Activated CD8-positive, alpha-beta T cell treated with anti-CD3 and anti-CD28 coated beads for 36 hours (primary cell): Measurements from ENCODE around the gene RAD23B. TPM values are rescaled to one million over a fixed set of nuclear protein-coding genes. Genes with fewer than 3 reads are reported as not detected.
"Not testable (repeated sequence)": the region's sequence is repeated elsewhere in the genome, so short reads cannot be mapped to it uniquely, and the experiment has no call there.

Source experiments
- ATAC-seq: fragments of 200-7000 bp; cut with Tn5 transposase; one replicate; pipeline ENCODE4 v1.10.0; 2021; ENCODE audit warnings: mild to moderate bottlenecking, moderate library complexity
- CTCF ChIA-PET: fragments of 350-600 bp; sonication (Branson Sonifier 250); formaldehyde crosslinking; loops from one replicate; lab custom pipeline; 2021; ENCODE audit warnings: antibody characterized with exemption; lab: Charles Lee
- POLR2A ChIA-PET: fragments of 350-600 bp; sonication (Branson Sonifier 250); formaldehyde crosslinking; loops from one replicate; lab custom pipeline; 2021; ENCODE audit warnings: antibody characterized with exemption; lab: Charles Lee
- DNase-seq: peaks from one replicate; pipeline ENCODE4 v3.0.0-alpha.2; 2020
- H3K27ac Mint-ChIP-seq: one replicate; pipeline ENCODE4 v1.8.0; 2021; ENCODE audit warnings: mild to moderate bottlenecking, mixed read lengths
- H3K27me3 Mint-ChIP-seq: one replicate; pipeline ENCODE4 v1.8.0; 2021; ENCODE audit warnings: mixed read lengths
- H3K36me3 Mint-ChIP-seq: one replicate; pipeline ENCODE4 v1.8.0; 2021; ENCODE audit warnings: low read depth, mixed read lengths
- H3K4me1 Mint-ChIP-seq: one replicate; pipeline ENCODE4 v1.8.0; 2021; ENCODE audit warnings: low read depth, mixed read lengths
- H3K4me3 Mint-ChIP-seq: one replicate; pipeline ENCODE4 v1.8.0; 2021; ENCODE audit warnings: mild to moderate bottlenecking, moderate library complexity, mixed read lengths
- H3K9me3 Mint-ChIP-seq: one replicate; pipeline ENCODE4 v1.8.0; 2021; ENCODE audit warnings: mixed read lengths
- intact Hi-C: fragments of 100-400 bp; cut with micrococcal nuclease; formaldehyde crosslinking; loops from one replicate; pipeline ENCODE4 v1.10.0; 2022
- total RNA-seq, 2 experiments: library from RNA; stranded (reverse); gene quantifications; one replicate each; pipeline ENCODE4 v1.2.3, GENCODE V29; 2021
- TF ChIP-seq, protein P1 (sequence below): fragments of 200-600 bp; IDR thresholded peaks from one replicate; pipeline ENCODE4 v1.8.0; 2022; ENCODE audit warnings: antibody characterized with exemption, mild to moderate bottlenecking

Gene RAD23B
- total RNA-seq, 2 experiments from 2014 or later: 115 to 117 TPM

DNA sequence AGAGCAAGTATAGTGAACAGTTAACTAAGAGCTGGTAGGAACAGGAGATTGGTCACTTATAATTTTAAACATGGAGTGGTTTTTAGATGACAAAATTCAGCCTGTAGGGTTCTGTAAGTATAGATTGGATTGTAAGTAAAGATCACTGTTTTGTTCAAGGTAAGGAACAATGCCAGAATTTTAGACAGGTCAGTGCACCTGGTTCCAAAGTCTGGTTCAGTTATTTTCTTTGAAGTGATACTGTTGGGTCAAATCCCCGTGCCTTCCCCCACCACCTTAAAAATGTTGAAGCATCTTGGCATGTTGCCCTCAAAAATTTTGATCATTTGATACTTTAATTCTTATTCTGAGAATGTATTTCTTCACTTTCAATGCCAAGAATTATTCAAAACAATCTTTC is 12.9 kb downstream of the RAD23B start:
- CTCF ChIA-PET: interaction anchor here (1.2 kb wide), 1 partner anchor 30 kb away, joined by 3 read pairs; no protein-coding TSS in a partner anchor
- TF ChIP-seq, protein P1, sequence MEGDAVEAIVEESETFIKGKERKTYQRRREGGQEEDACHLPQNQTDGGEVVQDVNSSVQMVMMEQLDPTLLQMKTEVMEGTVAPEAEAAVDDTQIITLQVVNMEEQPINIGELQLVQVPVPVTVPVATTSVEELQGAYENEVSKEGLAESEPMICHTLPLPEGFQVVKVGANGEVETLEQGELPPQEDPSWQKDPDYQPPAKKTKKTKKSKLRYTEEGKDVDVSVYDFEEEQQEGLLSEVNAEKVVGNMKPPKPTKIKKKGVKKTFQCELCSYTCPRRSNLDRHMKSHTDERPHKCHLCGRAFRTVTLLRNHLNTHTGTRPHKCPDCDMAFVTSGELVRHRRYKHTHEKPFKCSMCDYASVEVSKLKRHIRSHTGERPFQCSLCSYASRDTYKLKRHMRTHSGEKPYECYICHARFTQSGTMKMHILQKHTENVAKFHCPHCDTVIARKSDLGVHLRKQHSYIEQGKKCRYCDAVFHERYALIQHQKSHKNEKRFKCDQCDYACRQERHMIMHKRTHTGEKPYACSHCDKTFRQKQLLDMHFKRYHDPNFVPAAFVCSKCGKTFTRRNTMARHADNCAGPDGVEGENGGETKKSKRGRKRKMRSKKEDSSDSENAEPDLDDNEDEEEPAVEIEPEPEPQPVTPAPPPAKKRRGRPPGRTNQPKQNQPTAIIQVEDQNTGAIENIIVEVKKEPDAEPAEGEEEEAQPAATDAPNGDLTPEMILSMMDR: no peak
- peaks cover 60% of the 10 kb centered on the region for H3K4me1 Mint-ChIP-seq
- POLR2A ChIA-PET: interaction anchor here (0.8 to 2.0 kb wide), 2 partner anchors 13 to 38 kb away, joined by 3 to 5 read pairs; partner anchors contain the start of gene RAD23B
- H3K27me3 Mint-ChIP-seq: no peaks in the 10 kb centered on the region
- no peaks in the 10 kb centered on the region for H3K9me3 Mint-ChIP-seq
- H3K36me3 Mint-ChIP-seq: peaks cover 19% of the 10 kb centered on the region
- ATAC-seq (no peak), DNase-seq (no peak)
- intact Hi-C loops: no loop called here
- peak overlapping the region; percentile 53 for H3K27ac Mint-ChIP-seq
- H3K4me3 Mint-ChIP-seq: no peak overlapping the region

GRCh38 chr9:107296592-107296991 is 13.5 kb downstream of the RAD23B start:
- H3K27ac Mint-ChIP-seq, H3K9me3 Mint-ChIP-seq, intact Hi-C loops, H3K27me3 Mint-ChIP-seq, ATAC-seq, H3K4me3 Mint-ChIP-seq, DNase-seq: not testable (repeated sequence)
- H3K4me1 Mint-ChIP-seq: peaks cover 61% of the 10 kb centered on the region
- peaks cover 21% of the 10 kb centered on the region for H3K36me3 Mint-ChIP-seq
- CTCF ChIA-PET: interaction anchor here (1.2 kb wide), 2 partner anchors 11 to 31 kb away, joined by 3 to 5 read pairs; no protein-coding TSS in a partner anchor
- POLR2A ChIA-PET: interaction anchor here (0.6 to 2.0 kb wide), 3 partner anchors 13 to 86 kb away, joined by 3 to 5 read pairs (median 4); partner anchors contain the start of gene RAD23B

DNA sequence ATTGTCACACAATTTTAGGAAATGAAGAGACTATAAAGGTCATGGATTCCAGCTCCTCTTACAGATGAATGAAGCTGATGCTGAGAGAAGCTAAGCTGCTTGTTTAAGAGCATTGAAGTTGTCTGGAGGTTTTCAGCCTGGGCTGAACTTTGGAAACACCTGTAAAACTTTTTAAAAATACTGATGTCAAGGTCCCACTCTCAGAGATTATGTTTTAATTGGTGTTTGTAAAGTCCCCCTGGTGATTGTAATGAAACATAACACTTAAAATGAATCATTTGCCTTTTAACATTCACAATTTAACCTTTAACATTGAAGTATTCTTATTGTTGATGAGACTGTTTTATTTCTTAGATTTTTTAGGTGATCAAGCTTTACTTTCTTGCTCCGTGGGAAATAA is 16.4 kb downstream of the RAD23B start:
- no peaks in the 10 kb centered on the region for H3K27me3 Mint-ChIP-seq

GRCh38 chr9:107306308-107306707 is 23.2 kb downstream of the RAD23B start:
- H3K4me1 Mint-ChIP-seq: peaks cover 43% of the 10 kb centered on the region
- no peaks in the 10 kb centered on the region for H3K27me3 Mint-ChIP-seq
- TF ChIP-seq, protein P1: no peak
- no peak overlapping the region for H3K4me3 Mint-ChIP-seq
- ATAC-seq: no peak
- POLR2A ChIA-PET: interaction anchor here (1.4 kb wide), 1 partner anchor 23 kb away, joined by 4 read pairs; the partner anchor contains the start of gene RAD23B
- peaks cover 45% of the 10 kb centered on the region for H3K36me3 Mint-ChIP-seq
- no peak overlapping the region for H3K27ac Mint-ChIP-seq
- intact Hi-C loops: no loop called here
- H3K9me3 Mint-ChIP-seq: no peaks in the 10 kb centered on the region
- CTCF ChIA-PET: interaction anchor here (1.8 kb wide), 1 partner anchor 35 kb away, joined by 4 read pairs; no protein-coding TSS in a partner anchor
- no peak for DNase-seq

More for the DNA sequence above, 16.4 kb downstream of the RAD23B start:
- Mint-ChIP-seq H3K4me1 (peaks cover 41% of the 10 kb centered on the region), H3K4me3 (no peak overlapping the region), H3K9me3 (no peaks in the 10 kb centered on the region), H3K27ac (peak overlapping the region; percentile 67), H3K36me3 (peaks cover 16% of the 10 kb centered on the region)
- no peak for DNase-seq
- ATAC-seq: peak; percentile 71
- TF ChIP-seq, protein P1: peak; percentile 41
- CTCF ChIA-PET: interaction anchor here (1.1 to 7.1 kb wide), 3 partner anchors 9 to 42 kb away, joined by 3 to 29 read pairs (median 4); no protein-coding TSS in a partner anchor
- POLR2A ChIA-PET: no interaction called here
- intact Hi-C loops: no loop called here

- peaks cover 45% of the 10 kb centered on the region for H3K4me1 Mint-ChIP-seq
- H3K9me3 Mint-ChIP-seq: no peaks in the 10 kb centered on the region
- DNase-seq (no peak), ATAC-seq (no peak)
- H3K36me3 Mint-ChIP-seq: peaks cover 49% of the 10 kb centered on the region
- intact Hi-C loops: no loop called here
- peak overlapping the region; percentile 11 for H3K27ac Mint-ChIP-seq
- ChIA-PET CTCF (interaction anchor here (0.7 to 1.8 kb wide), 2 partner anchors 34 to 160 kb away, joined by 3 to 4 read pairs; no protein-coding TSS in a partner anchor), POLR2A (interaction anchor here (1.4 kb wide), 1 partner anchor 24 kb away, joined by 4 read pairs; the partner anchor contains the start of gene RAD23B)
- H3K4me3 Mint-ChIP-seq: no peak overlapping the region
- no peaks in the 10 kb centered on the region for H3K27me3 Mint-ChIP-seq
- TF ChIP-seq, protein P1: no peak
Observed at GRCh38 chr9:107307331-107307730, 24.3 kb downstream of the RAD23B start.
